ELR (cell line): Measurements from ENCODE around the gene NTN1.
"Not testable (repeated sequence)": the region's sequence is repeated elsewhere in the genome, so short reads cannot be mapped to it uniquely, and the experiment has no call there.

Experiments
- DNase-seq: peaks from one replicate; pipeline ENCODE4 v3.0.0-alpha.2; 2015; ENCODE audit warnings: low read depth

Gene NTN1

DNA sequence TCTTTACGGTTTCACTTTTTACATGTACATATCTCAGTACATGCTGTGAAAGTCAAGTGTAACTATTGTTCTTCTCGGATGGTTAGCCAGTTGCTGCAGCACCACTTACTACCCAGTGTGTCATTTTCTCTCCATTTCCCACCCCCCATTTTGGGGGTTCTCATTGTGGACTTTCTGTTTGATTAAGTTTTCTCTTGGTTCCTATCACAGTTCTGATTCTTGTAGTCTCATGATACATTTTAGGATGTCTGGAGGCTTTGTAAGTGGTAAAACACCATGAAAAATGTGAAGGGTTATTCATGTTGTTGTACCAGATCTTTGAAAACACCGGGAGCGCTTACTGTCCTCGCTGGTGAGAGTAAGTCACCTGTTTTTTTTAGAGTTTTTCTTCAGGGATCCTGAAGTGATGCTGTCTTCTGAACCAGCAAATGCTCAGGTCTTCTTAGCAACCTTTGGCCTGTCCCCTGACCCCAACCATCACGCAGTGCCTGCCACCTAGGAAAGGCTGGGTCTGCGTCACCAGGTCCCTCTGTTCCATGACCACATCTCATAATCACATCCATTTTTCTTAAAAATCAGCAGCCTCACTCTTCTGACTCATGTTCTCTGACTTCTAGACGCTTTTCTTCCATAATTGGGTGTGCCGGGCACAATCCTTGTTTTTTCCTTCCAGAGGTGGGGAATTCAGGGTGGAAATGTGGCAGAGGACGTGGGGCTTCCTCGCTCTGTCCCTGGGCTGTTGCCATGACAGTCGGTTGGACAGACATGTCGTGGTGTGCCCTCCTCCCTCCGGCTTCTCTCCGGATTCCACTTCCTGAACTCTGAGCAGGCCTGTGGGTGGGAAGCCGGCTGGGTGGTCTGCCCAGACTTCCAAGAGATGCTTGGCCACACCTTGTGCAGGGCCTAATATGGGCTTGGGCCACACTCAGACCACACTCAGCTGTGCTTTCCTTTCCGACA, 102.6 kb downstream of the NTN1 start:
- DNase-seq = no peak

DNA sequence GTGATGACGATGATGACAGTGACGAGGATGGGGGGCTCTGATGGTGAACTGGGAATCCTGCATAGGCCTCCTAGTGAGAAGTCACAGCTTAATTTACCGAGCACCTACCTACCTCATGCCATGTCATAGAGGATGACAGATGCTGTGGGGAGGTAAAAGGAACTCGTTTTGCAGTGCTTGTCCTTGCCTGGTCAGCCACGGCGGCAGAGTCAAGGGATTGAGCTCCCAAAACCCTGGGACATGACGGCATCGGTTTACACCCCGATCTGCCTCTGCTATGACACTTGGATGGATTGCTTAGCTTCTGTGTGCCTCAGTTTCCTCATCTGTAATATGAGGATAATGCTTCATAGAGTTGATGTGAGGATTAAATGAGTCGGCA, 103.2 kb downstream of the NTN1 start:
- DNase-seq = no peak

DNA sequence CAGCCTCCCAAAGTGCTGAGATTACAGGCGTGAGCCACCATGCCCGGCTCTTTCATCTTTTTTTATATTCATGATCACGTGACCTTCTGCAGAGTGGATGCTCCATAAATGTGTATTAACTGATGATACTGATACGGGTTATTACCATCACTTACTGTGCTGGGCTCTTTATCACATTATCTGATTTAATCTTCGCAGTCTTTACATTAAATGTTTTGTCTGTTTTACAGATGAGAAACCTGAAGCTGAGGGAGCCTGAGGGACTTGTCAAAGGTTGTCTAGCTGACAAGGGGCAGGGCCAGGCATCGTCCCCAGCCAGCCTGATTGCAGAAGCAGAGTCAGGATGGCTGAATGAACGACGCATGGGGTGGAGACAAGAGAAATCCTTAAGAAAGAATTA, 104.4 kb downstream of the NTN1 start:
- DNase-seq = no peak

- no peak for DNase-seq
These were observed 106.0 kb downstream of the NTN1 start for GRCh38 chr17:9127340-9127739.

GRCh38 chr17:9131371-9131770, 110.1 kb downstream of the NTN1 start:
- DNase-seq = no peak

DNA sequence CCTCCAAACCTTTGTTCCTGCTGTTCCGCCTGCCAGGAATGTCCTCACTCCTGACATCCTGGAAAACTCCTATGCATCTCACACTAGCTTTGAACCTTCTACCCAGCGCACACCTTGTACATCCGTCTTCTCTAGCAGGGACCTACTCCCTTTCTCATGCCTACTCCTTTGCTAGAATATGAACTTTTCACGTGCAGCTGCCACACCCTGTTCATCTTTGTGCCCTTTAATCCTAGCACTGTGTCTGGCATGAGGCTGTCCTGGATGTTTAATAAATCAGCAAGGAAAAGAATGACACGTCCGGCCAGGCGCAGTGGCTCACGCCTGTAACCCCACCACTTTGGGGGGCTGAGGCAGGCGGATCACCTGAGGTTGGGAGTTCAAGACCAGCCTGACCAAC, 111.0 kb downstream of the NTN1 start:
- no peak for DNase-seq

GRCh38 chr17:9132944-9133610, 111.8 kb downstream of the NTN1 start:
- no peak for DNase-seq

DNA sequence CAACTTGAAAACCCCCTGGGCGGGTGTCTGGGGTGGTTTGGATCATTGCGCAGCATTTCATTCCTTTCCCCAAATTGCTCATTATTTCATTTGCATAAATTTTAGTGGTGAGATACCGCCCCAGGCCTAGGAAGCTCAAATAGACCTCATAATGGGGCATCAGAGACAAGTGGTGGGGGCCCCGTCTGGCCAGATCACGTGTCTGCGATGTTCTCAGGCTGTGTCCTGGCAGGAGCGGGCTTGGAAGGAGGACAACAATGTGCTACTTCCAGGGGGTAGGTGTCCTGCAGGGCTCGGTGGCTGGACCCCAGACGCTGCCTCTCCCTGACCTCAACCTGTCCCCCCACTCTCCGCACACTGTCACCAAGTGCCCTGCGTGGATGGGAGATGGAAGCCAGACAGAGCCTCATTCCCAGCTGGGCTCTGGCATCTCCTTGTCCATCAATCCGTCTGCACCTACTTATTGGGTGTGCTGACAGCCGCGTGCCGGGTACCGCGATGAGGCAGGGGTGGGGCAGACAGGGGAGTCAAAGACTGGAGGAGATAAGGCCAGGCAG, 116.9 kb downstream of the NTN1 start:
- no peak for DNase-seq

DNA sequence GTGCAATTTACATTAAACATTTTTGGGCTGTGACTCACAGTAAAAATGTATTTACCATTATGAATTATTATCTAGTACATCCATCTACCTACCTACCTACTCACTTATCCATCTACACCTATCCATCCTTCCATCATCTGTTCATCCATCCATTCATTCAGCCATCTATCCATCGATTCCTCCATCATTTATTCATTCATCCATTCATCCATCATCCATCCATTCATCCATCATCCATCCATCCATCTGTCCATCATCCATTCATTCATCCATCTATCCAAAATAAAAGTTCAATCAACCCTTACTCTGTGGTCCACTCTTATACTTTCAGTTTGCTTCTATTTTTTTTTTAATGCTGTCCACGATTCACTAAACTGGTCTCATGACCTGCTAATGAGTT, 118.4 kb downstream of the NTN1 start:
- no peak for DNase-seq

- DNase-seq = no peak
These were observed 119.5 kb downstream of the NTN1 start for GRCh38 chr17:9140550-9141424.

DNA sequence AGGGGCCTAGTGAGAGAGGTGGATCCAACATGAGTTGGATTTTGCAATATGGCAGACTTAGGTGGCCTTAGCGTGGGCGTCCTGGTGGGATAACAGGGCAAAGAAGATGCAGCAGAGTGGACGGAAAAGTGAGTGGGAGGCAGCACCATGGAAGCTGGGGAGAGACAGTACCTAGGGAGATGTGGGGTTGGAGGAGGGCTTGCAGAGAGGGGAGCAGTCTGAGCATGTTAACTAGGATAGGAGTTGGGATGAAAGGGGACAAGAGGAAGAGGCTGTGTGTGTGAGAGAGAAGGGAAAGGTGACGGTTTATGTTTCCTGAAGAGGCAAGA, 120.1 kb downstream of the NTN1 start:
- DNase-seq = no peak

DNA sequence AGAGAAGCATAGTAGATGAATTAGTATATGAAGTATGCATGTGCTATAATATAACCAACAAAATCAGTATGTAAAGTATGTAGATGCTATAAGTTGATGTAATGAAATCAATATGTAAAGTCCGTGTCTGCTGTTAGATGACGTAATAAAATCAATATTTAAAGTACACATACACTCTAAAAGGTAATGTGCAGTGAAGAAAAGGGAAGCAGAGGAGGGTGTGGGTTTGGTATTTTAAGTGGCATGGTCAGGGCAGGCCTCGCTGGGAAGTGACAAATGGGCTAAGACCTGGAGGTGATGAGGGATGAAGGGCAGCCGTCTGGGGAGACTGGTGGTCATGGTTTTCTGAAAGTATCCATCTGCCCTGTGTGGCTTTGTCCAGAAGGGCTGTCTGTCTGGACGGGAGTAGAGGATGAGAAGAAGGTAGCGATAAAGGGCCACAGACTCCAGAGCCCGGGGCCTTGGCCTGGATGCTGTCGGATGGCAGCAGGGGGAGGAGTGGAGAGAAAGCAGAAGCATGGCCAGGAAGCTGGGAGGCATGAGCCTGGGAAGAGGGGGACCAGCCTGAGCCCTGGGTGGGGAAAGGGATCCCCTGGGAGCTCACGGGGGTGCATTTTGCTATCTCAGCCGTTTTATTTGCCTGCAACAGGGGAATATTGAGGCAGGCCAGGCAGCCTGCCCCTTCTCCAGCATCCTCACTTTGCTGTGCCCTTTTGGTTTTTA, 121.6 kb downstream of the NTN1 start:
- DNase-seq = no peak

- DNase-seq = no peak
These were observed 123.4 kb downstream of the NTN1 start for GRCh38 chr17:9144502-9145249.

DNA sequence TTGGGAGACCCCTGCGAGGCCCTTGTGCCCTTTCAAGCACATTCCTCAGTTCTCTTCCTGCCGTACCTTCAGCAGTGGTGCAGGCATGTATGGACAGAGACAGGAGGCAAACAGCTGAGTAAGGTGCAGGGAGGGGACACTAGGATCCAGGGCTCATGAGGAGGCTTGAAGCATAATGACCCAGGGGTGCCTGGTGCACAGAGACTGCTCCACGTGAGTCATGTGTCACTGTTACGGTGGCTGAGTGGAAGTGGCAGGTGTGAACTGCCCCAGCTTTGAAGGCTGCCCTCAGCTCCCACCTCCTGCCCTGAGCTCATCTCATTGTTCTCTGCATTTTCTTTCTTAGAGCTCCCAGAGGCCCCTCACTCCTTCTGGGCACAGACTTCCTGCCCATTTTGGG, 124.8 kb downstream of the NTN1 start:
- no peak for DNase-seq

- no peak for DNase-seq
These were observed 127.7 kb downstream of the NTN1 start for GRCh38 chr17:9148905-9149525.

DNA sequence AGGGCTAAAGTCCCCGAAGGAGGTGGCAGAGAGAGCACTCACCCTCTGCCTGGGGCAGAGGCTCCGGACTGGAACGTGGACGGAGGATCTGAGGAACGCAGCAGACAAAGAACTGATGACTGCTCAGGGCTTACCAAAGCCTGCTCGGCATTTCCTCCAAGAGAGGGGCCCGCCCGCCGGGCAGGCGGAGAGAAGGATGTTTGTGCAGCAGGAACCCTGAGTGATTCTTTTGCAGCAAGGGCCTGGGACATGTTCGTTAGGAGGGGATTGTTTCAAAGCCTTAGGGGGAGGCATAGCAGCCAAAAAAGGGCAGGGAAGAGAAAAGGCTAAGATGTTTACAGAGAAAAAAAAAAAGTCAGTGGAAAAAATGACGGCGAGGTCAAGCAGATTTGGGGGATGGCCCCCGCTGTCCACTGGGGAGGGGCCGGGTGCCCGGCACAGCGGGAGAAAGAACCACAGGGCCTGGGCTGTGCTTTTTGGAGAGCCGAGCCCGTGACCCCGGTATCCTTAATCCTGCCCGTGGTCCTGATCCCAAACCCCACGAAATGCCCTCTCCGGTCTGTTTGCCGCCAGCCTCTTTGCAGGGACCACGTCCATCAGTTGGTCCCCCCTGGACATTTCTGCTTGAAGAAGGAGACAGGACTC, 129.3 kb downstream of the NTN1 start:
- DNase-seq = no peak

GRCh38 chr17:9151091-9151490, 129.8 kb downstream of the NTN1 start:
- no peak for DNase-seq

- not testable (repeated sequence) for DNase-seq
These were observed 130.4 kb downstream of the NTN1 start for GRCh38 chr17:9151740-9152139.

- DNase-seq = no peak
These were observed 137.5 kb downstream of the NTN1 start for GRCh38 chr17:9158544-9159452.
